GM18517 (cell line): ENCODE measurements around the gene XRCC1.
A peak's percentile ranks its signal among the peaks of the same experiment; 100 is the strongest.

ENCODE experiments used
- ATAC-seq: cut with Tn5 transposase; IDR thresholded peaks from one replicate; pipeline ENCODE4 v1.9.1; 2021; ENCODE audit warnings: mild to moderate bottlenecking, moderate library complexity; ENCODE audit not compliant: unreplicated experiment

Gene XRCC1

DNA sequence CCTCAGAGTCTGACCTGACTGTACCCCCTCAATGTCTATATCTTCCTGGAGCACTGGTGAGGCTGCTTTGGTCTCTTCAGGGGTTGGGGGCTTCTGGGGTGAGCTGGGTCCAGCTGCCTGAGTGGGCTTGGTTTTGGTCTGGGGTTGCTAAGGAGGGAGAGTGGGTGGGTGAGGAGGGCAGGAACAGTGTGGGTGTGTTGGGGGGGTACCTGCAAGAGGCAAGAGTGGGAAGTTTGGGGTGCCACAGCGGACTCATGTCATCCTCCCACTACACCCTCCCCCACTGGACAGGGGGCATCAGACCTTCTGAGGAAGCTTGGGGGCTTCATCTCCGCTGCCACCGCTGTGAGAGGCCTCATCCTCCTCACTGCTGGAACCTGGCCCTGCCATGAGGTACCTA, 28.7 kb downstream of the XRCC1 start:
- no peak for ATAC-seq

DNA sequence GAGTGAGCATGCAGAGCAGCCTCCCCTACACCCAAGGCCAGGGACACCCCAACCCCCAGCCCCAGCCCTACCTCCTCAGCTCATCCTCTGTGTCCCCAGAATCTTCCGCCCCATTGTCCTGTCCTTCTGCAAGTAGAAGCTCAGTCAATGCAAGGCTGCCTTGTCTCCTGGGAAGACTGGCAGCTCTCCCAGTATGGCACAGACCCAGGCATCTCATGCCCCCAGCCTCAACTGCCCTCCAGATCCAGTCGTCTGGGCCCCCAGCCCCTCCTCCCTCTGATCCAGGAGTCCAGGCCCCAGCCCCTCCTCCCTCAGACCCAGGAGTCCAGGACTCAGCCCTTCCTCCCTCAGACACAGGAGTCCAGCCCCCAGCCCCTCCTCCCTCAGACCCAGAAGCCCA, 29.3 kb downstream of the XRCC1 start:
- ATAC-seq = no peak

DNA sequence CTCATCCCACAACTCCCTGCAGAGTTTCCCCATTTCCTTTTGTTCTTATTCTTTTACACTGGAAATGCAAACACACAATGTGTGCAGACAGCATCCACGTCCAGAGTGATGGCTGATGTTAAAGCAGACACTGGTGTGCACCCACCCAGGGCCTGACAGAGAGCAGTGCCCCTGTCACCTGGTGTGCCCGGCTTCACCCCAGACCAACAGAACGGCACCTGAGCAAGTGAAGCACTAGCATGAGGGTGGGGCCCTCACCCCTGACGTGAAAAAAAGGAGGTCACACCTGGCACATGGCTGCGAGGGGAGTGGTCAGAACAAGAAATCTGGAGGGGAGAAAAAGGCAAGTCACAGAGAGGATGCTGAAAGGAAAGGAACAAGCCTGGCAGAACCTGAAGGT, 30.1 kb downstream of the XRCC1 start:
- no peak for ATAC-seq

DNA sequence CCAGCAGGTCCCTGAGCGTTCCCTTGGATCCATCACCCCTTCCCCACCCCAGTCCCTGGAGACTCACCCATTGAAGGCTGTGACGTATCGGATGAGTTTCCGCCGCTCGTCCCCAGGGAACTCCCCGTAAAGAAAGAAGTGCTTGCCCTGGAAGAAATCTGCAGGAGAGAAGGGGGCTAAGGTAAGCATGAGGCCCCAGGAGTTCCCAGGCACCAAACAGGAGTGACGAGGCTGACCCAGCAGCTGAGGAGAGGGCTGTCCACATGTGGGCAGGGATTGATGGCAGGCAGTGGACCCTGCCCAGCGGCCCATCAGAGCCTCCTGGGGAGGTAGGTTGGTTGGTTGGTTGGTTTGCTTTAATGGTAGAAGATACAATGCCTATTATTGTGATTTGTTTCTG, 31.2 kb downstream of the XRCC1 start:
- ATAC-seq = no peak

DNA sequence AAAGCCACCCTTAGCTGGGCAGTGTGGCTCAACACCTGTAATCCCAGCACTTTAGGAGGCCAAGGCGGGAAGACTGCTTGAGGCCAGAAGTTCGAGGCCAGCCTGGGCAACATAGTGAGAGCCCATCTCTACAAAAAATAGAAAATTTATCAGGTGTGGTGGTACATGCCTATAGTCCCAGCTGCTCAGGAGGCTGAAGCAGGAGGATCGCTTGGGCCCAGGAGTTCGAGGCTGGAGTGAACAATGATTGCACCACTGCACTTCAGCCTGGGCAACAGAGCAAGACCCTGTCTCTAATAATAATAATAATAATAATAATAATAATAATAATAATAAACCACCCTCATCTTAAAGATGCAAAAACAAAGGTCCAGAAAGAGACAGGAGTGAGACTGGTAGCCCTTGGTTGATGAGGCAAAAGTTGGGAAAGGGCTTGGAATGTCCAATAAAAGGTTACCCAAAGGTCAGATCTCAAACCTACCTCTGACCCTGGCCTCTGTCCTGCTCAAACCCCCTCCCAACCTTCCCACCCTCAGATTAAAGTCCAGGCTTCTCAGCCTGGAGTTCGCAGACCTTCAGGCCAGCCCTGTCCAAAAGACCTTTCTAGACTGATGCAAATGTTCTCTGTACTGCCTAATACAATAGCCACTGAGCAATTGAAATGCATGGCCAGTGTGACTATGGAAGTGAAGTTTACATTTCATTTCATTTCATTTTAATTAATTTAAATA, 33.2 kb downstream of the XRCC1 start:
- no peak for ATAC-seq

DNA sequence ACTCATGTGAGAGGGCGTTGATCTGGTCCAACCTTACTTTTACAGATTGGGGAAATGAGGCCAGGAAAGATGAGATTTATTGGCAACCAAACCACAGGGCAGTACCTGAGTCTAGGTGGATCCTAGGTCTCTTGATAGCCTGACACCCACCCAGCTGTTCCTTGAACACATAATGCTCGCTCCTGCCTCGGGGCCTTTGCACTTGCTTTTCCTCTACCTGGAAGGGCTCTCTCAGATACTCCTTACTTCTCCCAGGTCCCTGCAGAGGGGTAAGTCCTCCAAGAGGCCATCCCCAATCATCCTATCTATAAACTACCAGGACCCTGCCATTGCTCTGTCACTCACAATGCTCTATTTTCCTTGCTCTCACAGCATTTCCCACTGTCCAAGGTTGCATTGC, 34.9 kb downstream of the XRCC1 start:
- no peak for ATAC-seq

DNA sequence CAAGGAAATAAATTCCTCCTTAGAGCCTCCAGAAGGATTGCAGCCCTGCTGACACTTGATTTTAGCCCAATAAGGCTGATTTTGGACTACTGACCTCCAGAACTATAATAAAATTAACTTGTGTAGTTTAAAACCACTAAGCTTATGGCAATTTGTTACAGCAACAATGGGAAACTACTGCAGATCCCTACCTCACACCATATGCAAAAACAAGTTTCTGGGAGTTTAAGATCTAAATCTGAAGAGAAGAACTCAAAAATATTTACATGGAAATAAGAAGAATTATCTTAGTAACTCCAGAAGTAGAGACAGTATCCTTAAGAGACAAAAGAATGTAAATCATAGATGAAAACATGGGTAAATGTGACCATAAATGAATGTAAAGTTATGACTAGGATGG, 36.4 kb downstream of the XRCC1 start:
- no peak for ATAC-seq

DNA sequence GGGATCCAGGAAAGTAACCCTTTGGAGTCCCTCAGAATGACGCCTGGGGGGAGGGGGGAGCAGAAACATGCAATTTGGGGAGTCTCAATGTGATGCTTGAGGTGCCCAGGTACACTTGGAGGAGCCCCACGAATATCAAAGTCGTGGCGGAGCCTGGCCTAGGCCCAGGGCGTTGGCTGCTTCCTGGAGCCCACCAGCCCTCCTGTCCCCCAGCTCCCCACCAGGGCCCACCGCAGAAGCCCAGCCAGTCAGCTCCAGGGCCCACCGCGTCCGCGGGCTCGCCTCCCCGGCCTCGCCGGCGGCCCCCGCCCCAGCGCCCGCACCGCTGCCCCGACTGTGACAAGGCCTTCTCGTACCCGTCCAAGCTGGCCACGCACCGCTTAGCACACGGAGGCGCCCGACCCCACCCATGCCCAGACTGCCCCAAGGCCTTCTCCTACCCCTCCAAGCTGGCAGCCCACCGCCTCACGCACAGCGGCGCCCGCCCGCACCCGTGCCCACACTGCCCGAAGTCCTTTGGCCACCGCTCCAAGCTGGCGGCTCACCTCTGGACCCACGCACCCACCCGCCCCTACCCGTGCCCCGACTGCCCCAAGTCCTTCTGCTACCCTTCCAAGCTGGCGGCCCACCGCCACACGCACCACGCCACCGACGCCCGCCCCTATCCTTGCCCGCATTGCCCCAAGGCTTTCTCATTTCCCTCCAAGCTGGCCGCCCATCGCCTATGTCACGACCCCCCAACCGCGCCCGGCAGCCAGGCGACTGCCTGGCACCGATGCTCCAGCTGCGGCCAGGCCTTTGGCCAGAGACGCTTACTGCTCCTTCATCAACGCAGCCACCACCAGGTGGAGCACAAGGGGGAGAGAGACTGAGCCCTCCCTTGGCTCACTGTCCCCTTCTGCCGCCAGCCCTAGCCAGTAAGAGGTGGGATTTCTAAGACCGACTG, 40.2 kb downstream of the XRCC1 start:
- ATAC-seq = no peak

DNA sequence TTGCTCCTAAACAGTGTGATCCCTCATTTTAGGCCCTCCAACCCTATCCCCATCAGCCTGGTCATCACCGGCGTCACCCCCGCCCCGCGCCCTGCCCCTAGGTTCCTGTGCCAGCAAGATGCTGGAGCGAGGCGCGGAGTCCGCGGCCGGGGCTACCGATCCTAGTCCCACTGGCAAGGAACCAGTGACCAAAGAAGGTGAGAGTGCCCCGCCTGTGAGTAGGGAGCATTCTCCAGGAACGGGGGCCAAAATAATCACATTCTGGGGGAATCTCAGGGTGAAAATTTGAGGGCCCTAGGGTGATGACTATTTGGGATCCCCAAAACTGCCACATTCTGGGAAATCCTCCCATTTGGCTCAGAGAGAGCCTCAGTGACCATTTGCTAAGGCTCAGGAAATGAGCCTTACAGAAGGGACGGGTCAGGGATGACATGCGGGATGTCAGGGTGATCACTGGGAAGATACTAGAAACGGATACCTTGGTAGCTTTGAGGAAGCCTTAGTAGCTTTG, 41.0 kb downstream of the XRCC1 start:
- no peak for ATAC-seq

DNA sequence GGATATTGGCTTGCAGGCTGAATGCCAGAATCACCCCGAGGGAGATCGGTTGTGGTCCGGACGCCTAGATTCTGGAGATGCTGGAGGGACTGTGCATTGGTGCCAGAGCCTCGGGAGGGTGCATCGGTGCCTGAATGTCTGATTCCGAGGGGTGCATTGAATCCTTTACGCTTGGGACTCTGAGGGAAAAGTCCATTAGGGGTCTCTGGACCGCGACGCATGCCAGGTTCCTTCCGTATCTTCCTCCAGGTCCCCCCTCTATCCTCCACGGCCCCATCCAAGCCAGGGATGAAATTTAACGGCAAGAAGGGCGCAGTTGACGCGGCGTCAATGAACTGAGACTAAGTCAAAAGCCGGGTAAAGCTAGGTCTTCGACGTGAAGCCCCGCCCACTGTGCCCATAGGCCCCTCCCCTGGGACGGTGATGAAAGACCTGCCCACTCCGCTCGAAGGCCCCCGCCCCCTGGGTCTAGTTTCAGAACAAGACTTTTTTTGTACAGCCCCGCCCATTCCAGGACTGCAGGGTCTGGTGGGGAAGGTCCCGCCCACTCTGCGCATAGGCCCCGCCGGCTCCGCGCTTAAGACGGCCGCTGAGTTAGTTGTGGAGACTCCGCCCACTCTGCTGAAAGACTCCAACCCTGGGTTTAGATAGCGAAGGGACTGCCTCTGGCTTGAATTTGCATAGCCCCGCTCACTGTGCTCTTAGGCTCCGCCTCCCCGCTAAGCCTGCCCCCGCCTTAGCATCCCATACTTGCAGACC, 41.6 kb downstream of the XRCC1 start:
- peak; percentile 60 for ATAC-seq

DNA sequence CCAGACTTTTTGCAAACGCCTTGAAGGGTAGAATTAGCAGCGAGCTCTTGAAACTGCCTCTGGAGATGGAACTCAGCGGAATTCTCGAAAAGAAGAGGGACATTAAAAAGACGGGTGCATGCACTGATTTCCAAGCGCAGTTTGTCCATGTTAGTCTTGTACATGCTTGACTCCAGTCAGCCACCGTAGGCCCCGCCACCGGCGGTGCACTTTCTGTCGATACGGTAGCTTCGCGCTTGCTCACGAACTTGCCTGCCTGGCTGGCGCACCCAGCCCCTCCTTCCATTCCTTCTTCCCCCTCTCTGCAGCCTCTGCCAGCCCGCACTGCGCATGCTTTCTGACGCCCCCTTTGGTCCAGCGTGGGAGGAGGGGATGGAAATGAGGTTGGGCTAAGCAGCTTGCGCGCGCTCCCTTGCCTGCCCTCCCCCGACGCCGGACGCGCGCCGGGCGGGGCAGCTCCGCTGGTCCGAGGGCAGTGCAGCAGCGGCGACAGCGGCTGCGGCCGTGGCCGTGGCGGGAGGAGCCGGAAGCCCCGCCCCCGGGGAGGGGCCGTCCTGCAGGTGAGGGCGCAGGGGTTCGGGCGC, 42.3 kb downstream of the XRCC1 start, which contains the start of gene ZNF575:
TSS of gene ZNF575 (plus strand) at position 227 of the 584 bp plus-strand sequence. CDS start 1,235 bp downstream, outside the sequence.
- peak; percentile 59 for ATAC-seq

DNA sequence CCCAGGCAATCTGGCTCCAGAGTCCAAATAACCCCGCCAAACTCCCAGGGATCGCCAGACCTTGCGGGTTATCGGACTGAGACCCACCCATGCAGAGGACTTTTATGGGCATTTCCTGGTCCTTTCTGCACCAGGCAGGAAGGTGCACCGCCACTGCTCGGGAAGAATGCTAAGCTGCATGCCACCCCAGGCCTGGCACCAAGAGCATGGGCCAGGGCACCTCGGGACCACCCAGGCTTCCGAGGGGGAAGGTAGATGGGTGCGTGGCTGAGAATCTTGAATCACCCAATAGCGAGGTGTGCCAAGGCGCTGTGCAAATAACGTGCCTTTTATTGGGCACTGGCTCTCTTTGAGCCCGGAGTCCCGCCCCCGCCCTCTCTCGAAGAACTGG, 42.8 kb downstream of the XRCC1 start:
- ATAC-seq = peak; percentile 1

DNA sequence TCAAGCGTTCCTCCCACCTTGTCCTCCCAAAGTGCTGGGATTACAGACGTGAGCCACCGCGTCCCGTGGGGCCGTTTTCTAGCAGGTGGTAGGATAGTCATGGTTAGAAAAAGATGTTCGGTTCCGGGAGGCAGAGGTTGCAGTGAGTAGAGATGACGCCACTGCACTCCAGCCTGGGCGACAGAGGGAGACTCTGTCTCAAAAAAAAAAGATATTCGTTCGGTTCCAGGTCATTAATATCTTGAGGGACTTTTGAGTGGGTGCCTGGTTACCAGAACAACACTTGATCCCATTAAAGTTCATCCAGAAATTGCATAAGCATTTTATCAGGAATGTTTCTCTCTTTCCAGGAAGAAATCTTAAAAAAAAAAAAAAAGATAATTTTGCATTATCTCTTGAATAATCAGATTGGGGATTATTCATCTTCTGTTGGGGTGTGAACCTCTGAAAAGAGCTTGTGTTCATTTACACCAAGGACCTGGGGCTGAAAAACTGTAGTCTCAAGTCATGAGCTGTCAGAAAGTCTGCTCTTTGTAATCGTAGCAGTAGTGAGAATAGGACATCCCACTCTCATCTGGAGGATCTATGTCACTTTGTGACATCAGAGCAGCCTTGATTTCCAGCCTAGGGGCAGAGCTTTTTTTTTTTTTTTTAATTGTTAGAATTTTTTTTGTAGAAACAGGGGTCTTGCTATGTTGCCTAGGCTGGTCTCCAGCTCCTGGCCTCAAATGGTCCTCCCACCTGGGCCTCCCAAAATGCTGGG, 47.3 kb downstream of the XRCC1 start:
- no peak for ATAC-seq

DNA sequence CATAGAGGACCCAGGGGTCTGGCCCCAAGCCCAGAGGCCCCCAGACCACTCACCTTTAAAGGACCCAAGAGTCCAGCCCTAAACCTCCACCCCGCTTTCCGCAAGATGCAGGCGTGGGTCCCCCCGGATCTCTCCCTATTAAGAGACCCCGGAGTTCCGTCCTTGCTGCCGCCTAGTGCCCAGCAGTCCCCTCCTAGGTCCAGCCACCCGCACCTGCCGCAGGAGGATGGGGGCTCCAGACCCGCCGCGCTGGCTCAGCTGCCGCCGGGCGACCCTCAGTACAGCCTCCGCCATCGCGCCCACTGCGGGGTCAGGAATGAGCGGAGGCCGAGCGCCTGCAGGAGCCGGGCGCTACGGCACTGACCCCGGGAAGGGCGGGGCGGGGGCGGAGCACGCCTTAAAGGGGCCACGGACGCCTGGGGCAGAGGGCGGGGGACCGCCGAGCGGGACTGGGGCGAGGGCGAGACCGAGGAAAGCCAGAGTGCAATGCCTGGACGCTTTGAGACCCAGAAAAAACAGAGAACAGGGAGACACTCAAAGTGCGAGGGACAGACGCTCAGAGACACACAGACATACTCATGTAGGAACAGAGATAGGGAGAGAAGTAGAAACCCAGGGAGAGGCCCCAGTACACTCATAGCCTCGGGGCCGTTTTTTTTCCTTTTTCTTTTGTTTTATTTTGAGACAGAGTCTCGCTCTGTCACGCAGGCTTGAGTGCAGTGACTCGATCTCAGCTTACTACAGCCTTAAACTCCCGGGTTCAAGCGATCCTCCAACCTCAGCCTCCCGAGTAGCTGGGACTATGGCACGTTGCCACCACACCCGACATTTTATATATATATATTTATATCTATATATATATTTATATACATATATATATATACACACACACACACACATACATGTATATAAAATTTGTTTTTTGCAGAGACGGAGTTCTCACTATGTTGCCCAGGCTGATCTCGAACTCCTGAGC, 48.2 kb downstream of the XRCC1 start, which contains the start of gene ETHE1:
TSS of gene ETHE1 (minus strand) at position 318 of the 976 bp plus-strand sequence. CDS start at position 294, 24 bp downstream.
- peak; percentile 56 for ATAC-seq

DNA sequence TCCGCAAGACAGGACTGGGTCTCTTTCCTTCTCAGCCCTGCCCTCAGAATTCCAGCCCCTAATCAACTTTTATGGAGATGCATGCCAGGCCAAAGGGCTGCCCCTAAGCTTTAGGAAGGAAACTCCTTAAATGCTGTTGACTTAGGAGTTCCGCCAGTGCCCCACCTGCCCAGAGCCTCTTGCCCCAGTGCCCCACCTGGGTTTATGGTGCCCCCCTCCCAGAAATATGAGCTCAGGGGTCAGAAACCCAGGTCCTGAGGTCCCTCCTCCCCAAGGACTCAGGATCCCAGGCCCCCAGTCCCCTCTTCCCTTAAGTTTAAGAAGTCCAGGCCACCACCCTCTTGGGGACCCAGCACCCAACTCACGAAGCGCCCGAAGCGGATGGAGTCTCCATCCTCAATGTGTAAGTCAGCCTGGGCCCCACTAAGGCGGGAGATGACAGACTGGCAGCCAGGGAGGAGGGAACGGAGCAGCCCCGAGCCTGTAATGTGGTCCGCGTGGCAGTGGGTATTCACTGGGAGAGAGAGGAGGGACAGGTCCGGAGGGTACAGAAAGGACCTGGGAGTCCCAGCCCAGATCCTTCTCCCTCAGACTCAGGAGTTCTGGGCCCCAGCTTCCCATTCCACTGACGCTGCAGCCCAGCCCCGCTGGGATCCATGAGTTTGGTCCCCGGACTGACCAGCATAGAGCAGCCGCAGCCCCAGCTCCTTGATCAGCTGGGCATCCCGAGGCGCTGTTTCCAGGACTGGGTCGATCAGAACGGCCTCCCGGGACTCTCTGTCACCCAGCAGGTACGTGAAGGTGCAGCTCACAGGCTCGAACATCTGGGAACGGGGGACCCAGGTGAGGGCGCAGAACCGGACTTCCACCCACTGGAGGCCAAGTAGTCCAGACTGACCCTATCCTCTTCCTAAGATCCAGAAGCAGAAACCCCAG, 49.2 kb downstream of the XRCC1 start:
- ATAC-seq = no peak

DNA sequence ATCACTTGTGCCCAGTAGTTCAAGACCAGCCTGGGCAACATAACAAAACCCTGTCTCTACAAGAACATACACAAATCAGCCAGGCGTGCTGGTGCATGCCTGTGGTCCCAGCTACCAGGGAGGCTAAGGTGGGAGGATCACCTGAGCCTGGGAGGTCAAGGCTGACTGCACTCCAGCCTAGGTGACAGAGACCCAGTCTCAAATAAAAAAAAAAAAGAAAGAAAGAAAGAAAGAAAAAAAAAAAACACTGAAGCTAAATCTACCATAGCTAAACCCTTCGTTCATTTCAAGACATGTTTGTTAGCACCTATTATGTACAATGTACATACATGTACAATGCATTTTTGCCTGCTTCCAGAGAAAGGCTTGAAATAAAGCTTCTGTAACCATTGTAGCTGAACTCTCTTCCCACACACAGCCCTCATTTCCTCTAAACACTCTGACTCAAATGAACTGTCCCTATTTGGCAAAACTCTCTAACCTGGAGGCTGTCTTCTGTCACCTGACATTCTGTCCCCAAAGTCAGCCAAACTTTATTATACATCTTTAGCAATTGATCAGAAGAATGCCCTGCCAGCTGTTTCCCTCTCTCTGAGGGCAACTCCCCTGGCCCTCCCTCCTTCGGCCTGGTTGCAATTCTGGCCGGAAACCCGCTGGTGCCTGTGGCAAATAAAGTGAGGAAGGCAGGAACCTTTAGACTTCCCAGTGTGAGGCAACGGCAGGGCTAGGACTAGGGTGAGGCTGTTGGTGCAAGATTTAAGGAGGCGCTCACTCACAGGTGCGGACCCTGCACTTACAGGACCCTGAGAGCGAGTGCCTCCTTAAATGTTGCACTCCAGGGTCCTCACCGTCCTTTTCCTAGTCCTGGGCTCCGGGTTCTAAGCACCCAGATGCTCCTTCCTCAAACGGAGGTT, 50.1 kb downstream of the XRCC1 start:
- no peak for ATAC-seq
